ENCODE measurements around the gene MSH5.

GRCh38 chr6:31799781-31800180 is 60.0 kb downstream of the MSH5 start:
- TF ChIP-seq CTCF (IDR thresholded peaks at IDR 0.05 in 2 of 3, conservative IDR thresholded peaks at IDR 0.05 in 1 of 3; ENCODE audit: insufficient read depth in 2 of 3, low read depth in 1 of 3, low read length in 3 of 3) (no peak), RBBP5 (IDR thresholded peaks at IDR 0.05; ENCODE audit: borderline replicate concordance, insufficient read depth, low read length, poor library complexity, severe bottlenecking) (no peak), TAF15 (IDR thresholded peaks at IDR 0.05; ENCODE audit: low read depth, low read length) (no peak), KDM1A (IDR thresholded peaks at IDR 0.05) (no peak), MXI1 (IDR thresholded peaks at IDR 0.05; ENCODE audit: low read depth, low read length) (no peak), MAFK (IDR thresholded peaks at IDR 0.05; ENCODE audit: low read length) (no peak), EZH2 (IDR thresholded peaks at IDR 0.05; ENCODE audit: borderline replicate concordance, low read depth, low read length) (no peak), NR2C2 (CRISPR knock-in tag; IDR thresholded peaks at IDR 0.05) (no peak), NR2C2 (tag; IDR thresholded peaks at IDR 0.05) (no peak)
